PC-9 (cell line): ENCODE data around the gene TRIB2. TPM values are rescaled to one million over a fixed set of nuclear protein-coding genes. Genes with fewer than 3 reads are reported as not detected.

Experiments
- BruUV-seq: library from RNA; stranded (reverse); fragments of 400-500 nt; replicated peaks from 2 replicates; lab custom pipeline; 2021; lab: Mats Ljungman, UMichigan
- CTCF ChIA-PET: fragments of 300-600 bp; sonication (Branson Sonifier 250); formaldehyde crosslinking; loops from one replicate; lab custom pipeline; 2022; ENCODE audit warnings: antibody characterized with exemption; lab: Charles Lee
- POLR2A ChIA-PET: fragments of 300-600 bp; sonication (Branson Sonifier 250); formaldehyde crosslinking; loops from one replicate; lab custom pipeline; 2022; ENCODE audit warnings: antibody characterized with exemption; ENCODE audit not compliant: unreplicated experiment; lab: Charles Lee
- DNase-seq, 2 experiments: peaks; one replicate each; pipeline versions ENCODE4 v3.0.0 to v3.0.0-alpha.2; 2015 to 2022; ENCODE audit warnings: mixed read lengths in 1 of 2
- H2AFZ ChIP-seq: fragments of 200-600 bp; sonication (generic); 2 replicates; pipeline ENCODE4 v1.8.1; 2017; ENCODE audit warnings: antibody characterized with exemption
- H3F3A ChIP-seq: fragments of 200-600 bp; sonication (generic); 2 replicates; pipeline ENCODE4 v1.8.1; 2017; ENCODE audit warnings: antibody characterized with exemption, mild to moderate bottlenecking, low read depth; ENCODE audit not compliant: insufficient read depth
- H3K27ac ChIP-seq: fragments of 200-600 bp; sonication (generic); 2 replicates; pipeline ENCODE4 v1.6.1; 2016; ENCODE audit warnings: mixed run types
- H3K27me3 ChIP-seq: fragments of 200-600 bp; sonication (generic); 2 replicates; pipeline ENCODE4 v1.6.1; 2016; ENCODE audit warnings: low read depth, mixed run types; ENCODE audit not compliant: insufficient read depth
- H3K36me3 ChIP-seq: fragments of 200-600 bp; sonication (generic); 2 replicates; pipeline ENCODE4 v1.6.1; 2016; ENCODE audit warnings: low read depth, mixed run types
- H3K4me1 ChIP-seq: fragments of 200-600 bp; sonication (generic); replicated peaks from 2 replicates; pipeline ENCODE4 v1.6.1; 2016; ENCODE audit warnings: mixed run types; ENCODE audit not compliant: insufficient read depth
- H3K4me2 ChIP-seq: fragments of 200-600 bp; sonication (generic); 2 replicates; pipeline ENCODE4 v1.6.1; 2017; ENCODE audit warnings: mixed run types
- H3K4me3 ChIP-seq: fragments of 200-600 bp; sonication (generic); 2 replicates; pipeline ENCODE4 v1.6.1; 2016; ENCODE audit warnings: mixed run types
- H3K79me2 ChIP-seq: fragments of 200-600 bp; sonication (generic); 2 replicates; pipeline ENCODE4 v1.6.1; 2017; ENCODE audit warnings: low read depth, mixed run types
- H3K9me2 ChIP-seq: fragments of 200-600 bp; sonication (generic); 2 replicates; pipeline ENCODE4 v1.8.1; 2017; ENCODE audit warnings: mild to moderate bottlenecking; ENCODE audit not compliant: insufficient read depth
- H3K9me3 ChIP-seq: fragments of 200-600 bp; sonication (generic); 2 replicates; pipeline ENCODE4 v1.8.1; 2016; ENCODE audit warnings: low read depth; ENCODE audit not compliant: insufficient read depth
- H4K20me1 ChIP-seq: fragments of 200-600 bp; sonication (generic); 2 replicates; pipeline ENCODE4 v1.8.1; 2017; ENCODE audit not compliant: insufficient read depth
- CTCF ChIP-seq: fragments of 200-600 bp; sonication (generic); conservative IDR thresholded peaks from 2 replicates; pipeline ENCODE4 v1.6.1; 2017; ENCODE audit warnings: mixed run types, antibody characterized with exemption, mild to moderate bottlenecking, moderate library complexity
- EZH2 ChIP-seq: fragments of 200-600 bp; sonication (generic); IDR thresholded peaks from 2 replicates; pipeline ENCODE4 v1.8.0; 2017; ENCODE audit warnings: antibody characterized with exemption, low read depth
- intact Hi-C: fragments of 100-400 bp; cut with micrococcal nuclease; formaldehyde crosslinking; loops from one replicate; pipeline ENCODE4 v1.10.0; 2022; ENCODE audit not compliant: unreplicated experiment
- total RNA-seq: library from RNA; stranded (reverse); gene quantifications from 2 replicates; pipeline ENCODE4 v1.2.3, GENCODE V29; 2021

Gene TRIB2
- total RNA-seq, 1 experiment from 2014 or later, result 18.9 TPM

DNA sequence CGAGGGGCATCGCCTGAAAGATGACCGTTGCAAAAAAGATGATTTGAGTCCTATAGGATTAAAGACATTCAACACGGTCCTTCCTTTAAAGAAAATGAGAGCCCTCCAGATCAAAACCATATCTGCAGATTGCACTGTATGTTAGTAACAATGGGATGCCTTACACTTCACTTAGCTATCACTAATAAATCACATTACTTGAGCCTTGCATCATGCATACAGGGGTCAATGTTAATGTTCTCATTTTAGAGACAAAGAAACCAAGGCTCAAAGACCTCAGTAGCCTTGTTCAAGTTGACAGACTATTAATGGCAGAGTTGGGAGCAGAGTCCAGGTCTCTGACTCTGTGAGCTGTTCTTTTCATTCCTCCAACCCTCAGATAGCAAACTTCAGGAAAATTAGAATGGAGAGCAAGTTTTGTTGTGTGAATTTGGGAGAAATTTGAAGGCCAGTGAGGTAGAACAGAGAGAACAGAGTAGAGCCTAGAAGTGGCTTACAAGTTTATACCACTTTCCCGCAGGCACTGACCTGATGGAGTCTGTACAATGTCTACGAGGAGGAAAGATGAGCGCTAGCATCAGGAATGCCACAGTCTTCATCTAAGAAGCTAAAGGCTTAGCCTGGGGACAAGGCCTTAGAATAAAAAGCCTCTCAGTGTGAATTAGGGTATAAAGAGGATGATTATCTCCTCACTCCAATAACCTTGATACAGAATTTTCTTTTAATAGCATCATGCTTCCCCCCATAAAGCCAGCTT, 48.3 kb downstream of the TRIB2 start:
- POLR2A ChIA-PET, result no interaction called here
- no TSS peak for BruUV-seq
- no peak overlapping the region for H3K4me3 ChIP-seq
- H3K9me2 ChIP-seq, result no peaks in the 10 kb centered on the region
- no peaks in the 10 kb centered on the region for H3K27me3 ChIP-seq
- H3K27ac ChIP-seq, result no peak overlapping the region
- peaks cover under 1% of the 10 kb centered on the region for H3K4me1 ChIP-seq
- H3K36me3 ChIP-seq, result no peaks in the 10 kb centered on the region
- H3K9me3 ChIP-seq, result peaks cover 10% of the 10 kb centered on the region; the same call in 1 of the 2 replicates
- H3F3A ChIP-seq, result no peaks in the 10 kb centered on the region
- no peak overlapping the region for H3K4me2 ChIP-seq
- no peaks in the 10 kb centered on the region for H4K20me1 ChIP-seq
- no peak for TF ChIP-seq EZH2
- TF ChIP-seq CTCF, result no peak
- intact Hi-C loops, result no loop called here
- no peak overlapping the region for H2AFZ ChIP-seq
- no peaks in the 10 kb centered on the region for H3K79me2 ChIP-seq
- CTCF ChIA-PET, result no interaction called here
- no peak for DNase-seq

GRCh38 chr2:12766421-12766879, 49.7 kb downstream of the TRIB2 start:
- no peak overlapping the region for H3K4me2 ChIP-seq
- no peaks in the 10 kb centered on the region for H3K36me3 ChIP-seq
- H3K27ac ChIP-seq, result no peak overlapping the region
- TF ChIP-seq EZH2 (no peak), CTCF (no peak)
- no peaks in the 10 kb centered on the region for H3K4me1 ChIP-seq
- H4K20me1 ChIP-seq, result no peaks in the 10 kb centered on the region
- no peaks in the 10 kb centered on the region; the same call in 1 of the 2 replicates for H3K9me3 ChIP-seq
- intact Hi-C loops, result no loop called here
- H3K27me3 ChIP-seq, result no peaks in the 10 kb centered on the region
- no peaks in the 10 kb centered on the region for H3K79me2 ChIP-seq
- no peak overlapping the region for H2AFZ ChIP-seq
- no peaks in the 10 kb centered on the region for H3F3A ChIP-seq
- CTCF ChIA-PET, result no interaction called here
- POLR2A ChIA-PET, result no interaction called here
- no peak overlapping the region for H3K4me3 ChIP-seq
- DNase-seq, result no peak
- no peaks in the 10 kb centered on the region for H3K9me2 ChIP-seq
- no TSS peak for BruUV-seq

GRCh38 chr2:12767541-12767940, 50.8 kb downstream of the TRIB2 start:
- no peak overlapping the region for H3K27ac ChIP-seq
- H3K4me3 ChIP-seq, result no peak overlapping the region
- H3F3A ChIP-seq, result no peaks in the 10 kb centered on the region
- no peaks in the 10 kb centered on the region for H3K27me3 ChIP-seq
- no peak for DNase-seq
- no TSS peak for BruUV-seq
- ChIA-PET CTCF (no interaction called here), POLR2A (no interaction called here)
- H3K9me3 ChIP-seq, result no peaks in the 10 kb centered on the region; the same call in 1 of the 2 replicates
- H4K20me1 ChIP-seq, result no peaks in the 10 kb centered on the region
- H2AFZ ChIP-seq, result no peak overlapping the region
- H3K4me1 ChIP-seq, result no peaks in the 10 kb centered on the region
- H3K4me2 ChIP-seq, result no peak overlapping the region
- H3K36me3 ChIP-seq, result no peaks in the 10 kb centered on the region
- no peaks in the 10 kb centered on the region for H3K79me2 ChIP-seq
- intact Hi-C loops, result no loop called here
- H3K9me2 ChIP-seq, result no peaks in the 10 kb centered on the region; the same call in 1 of the 2 replicates
- no peak for TF ChIP-seq CTCF
- TF ChIP-seq EZH2, result no peak
